Endothelial cell (in vitro differentiated cells): ENCODE data around the gene ZDHHC5. TPM values are rescaled to one million over a fixed set of nuclear protein-coding genes. Genes with fewer than 3 reads are reported as not detected.
A peak's percentile ranks its signal among the peaks of the same experiment; 100 is the strongest.
"Not testable (repeated sequence)": the region's sequence is repeated elsewhere in the genome, so short reads cannot be mapped to it uniquely, and the experiment has no call there.

Source experiments
- DNase-seq: peaks from one replicate; pipeline ENCODE4 v3.0.0; 2021; ENCODE audit warnings: low spot score
- H3K27ac Mint-ChIP-seq: one replicate; pipeline ENCODE4 v1.8.0; 2021; ENCODE audit warnings: mixed read lengths, inconsistent platforms; ENCODE audit not compliant: unreplicated experiment
- H3K27me3 Mint-ChIP-seq: one replicate; pipeline ENCODE4 v1.8.0; 2021; ENCODE audit warnings: mild to moderate bottlenecking, moderate library complexity, mixed read lengths, inconsistent platforms; ENCODE audit not compliant: unreplicated experiment
- H3K36me3 Mint-ChIP-seq: one replicate; pipeline ENCODE4 v1.8.0; 2021; ENCODE audit warnings: mild to moderate bottlenecking, low read depth, mixed read lengths, inconsistent platforms; ENCODE audit not compliant: unreplicated experiment
- H3K4me1 Mint-ChIP-seq: one replicate; pipeline ENCODE4 v1.8.0; 2021; ENCODE audit warnings: mild to moderate bottlenecking, mixed read lengths, inconsistent platforms; ENCODE audit not compliant: unreplicated experiment
- H3K4me3 Mint-ChIP-seq: one replicate; pipeline ENCODE4 v1.8.0; 2021; ENCODE audit warnings: mild to moderate bottlenecking, mixed read lengths, inconsistent platforms; ENCODE audit not compliant: unreplicated experiment
- H3K9me3 Mint-ChIP-seq: one replicate; pipeline ENCODE4 v1.8.0; 2021; ENCODE audit warnings: mixed read lengths, inconsistent platforms; ENCODE audit not compliant: unreplicated experiment
- total RNA-seq: library from RNA; stranded (reverse); fragmentation: NEBNext Ultra II Directional; extraction: Animal tissue kit (Norgen Biotek cat#: 25700); gene quantifications from one replicate; pipeline ENCODE4 v1.2.1, GENCODE V29; 2021; ENCODE audit not compliant: unreplicated experiment
- TF ChIP-seq, protein P1 (sequence below): fragments of 200-600 bp; sonication (generic); IDR thresholded peaks from one replicate; pipeline ENCODE4 v1.5.0; 2021; ENCODE audit warnings: antibody characterized with exemption; ENCODE audit not compliant: unreplicated experiment

Gene ZDHHC5
- total RNA-seq, 1 donor from 2014 or later = 78.3 TPM

GRCh38 chr11:57680552-57680874 lies 12.6 kb downstream of the ZDHHC5 start:
- Mint-ChIP-seq H3K27ac (no peak overlapping the region), H3K4me3 (no peak overlapping the region), H3K4me1 (peaks cover 6% of the 10 kb centered on the region), H3K36me3 (peaks cover 30% of the 10 kb centered on the region), H3K27me3 (no peaks in the 10 kb centered on the region), H3K9me3 (no peaks in the 10 kb centered on the region)
- DNase-seq = no peak
- TF ChIP-seq, protein P1, sequence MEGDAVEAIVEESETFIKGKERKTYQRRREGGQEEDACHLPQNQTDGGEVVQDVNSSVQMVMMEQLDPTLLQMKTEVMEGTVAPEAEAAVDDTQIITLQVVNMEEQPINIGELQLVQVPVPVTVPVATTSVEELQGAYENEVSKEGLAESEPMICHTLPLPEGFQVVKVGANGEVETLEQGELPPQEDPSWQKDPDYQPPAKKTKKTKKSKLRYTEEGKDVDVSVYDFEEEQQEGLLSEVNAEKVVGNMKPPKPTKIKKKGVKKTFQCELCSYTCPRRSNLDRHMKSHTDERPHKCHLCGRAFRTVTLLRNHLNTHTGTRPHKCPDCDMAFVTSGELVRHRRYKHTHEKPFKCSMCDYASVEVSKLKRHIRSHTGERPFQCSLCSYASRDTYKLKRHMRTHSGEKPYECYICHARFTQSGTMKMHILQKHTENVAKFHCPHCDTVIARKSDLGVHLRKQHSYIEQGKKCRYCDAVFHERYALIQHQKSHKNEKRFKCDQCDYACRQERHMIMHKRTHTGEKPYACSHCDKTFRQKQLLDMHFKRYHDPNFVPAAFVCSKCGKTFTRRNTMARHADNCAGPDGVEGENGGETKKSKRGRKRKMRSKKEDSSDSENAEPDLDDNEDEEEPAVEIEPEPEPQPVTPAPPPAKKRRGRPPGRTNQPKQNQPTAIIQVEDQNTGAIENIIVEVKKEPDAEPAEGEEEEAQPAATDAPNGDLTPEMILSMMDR = no peak

DNA sequence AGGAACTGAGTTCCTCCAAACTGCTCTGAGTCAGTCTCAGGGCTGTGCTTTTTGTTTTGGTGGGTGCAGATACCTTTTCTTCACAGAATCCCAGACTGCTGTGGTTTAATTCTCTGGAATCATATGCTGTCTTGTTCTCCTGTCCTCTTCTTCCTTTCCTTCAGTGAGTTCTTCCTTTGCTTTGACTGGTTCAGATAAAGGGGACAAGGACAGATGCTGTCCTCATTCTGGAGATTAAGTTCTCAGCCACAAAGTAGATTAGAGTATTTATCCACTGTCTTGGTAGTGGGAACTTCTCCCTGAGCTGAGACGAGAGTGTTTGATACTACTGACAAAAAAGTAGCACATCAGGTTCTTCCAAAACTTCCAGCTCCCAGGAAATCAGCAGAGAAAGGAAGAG lies 13.3 kb downstream of the ZDHHC5 start:
- H3K27ac Mint-ChIP-seq = no peak overlapping the region
- peaks cover 2% of the 10 kb centered on the region for H3K4me1 Mint-ChIP-seq

DNA sequence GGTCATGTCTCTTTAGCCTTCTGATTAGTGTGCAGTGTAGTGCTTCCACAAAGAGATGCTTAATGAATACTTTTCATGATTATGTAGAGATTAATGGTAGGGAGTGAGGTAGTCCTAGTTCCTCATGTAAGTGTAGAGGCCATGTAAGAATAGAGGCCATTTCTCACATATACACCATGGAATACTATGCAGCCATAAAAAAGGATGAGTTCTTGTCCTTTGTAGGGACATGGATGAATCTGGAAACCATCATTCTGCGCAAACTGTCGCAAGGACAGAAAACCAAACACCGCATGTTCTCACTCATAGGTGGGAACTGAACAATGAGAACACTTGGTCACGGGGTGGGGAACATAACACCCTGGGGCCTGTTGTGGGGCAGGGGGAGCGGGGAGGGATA lies 22.6 kb downstream of the ZDHHC5 start:
- not testable (repeated sequence) for H3K4me1 Mint-ChIP-seq, DNase-seq, H3K27ac Mint-ChIP-seq, H3K27me3 Mint-ChIP-seq, H3K9me3 Mint-ChIP-seq
- Mint-ChIP-seq H3K36me3 (peaks cover 36% of the 10 kb centered on the region), H3K4me3 (peak overlapping the region; percentile 33)

More for the DNA sequence above, 13.3 kb downstream of the ZDHHC5 start:
- H3K36me3 Mint-ChIP-seq = peaks cover 30% of the 10 kb centered on the region
- no peak for DNase-seq
- H3K27me3 Mint-ChIP-seq = no peaks in the 10 kb centered on the region
- H3K9me3 Mint-ChIP-seq = no peaks in the 10 kb centered on the region
- H3K4me3 Mint-ChIP-seq = no peak overlapping the region
- TF ChIP-seq, protein P1 = no peak

- peaks cover 41% of the 10 kb centered on the region for H3K36me3 Mint-ChIP-seq
- no peak overlapping the region for H3K4me3 Mint-ChIP-seq
- no peaks in the 10 kb centered on the region for H3K27me3 Mint-ChIP-seq
- TF ChIP-seq, protein P1 = no peak
- no peaks in the 10 kb centered on the region for H3K4me1 Mint-ChIP-seq
- DNase-seq = no peak
- no peak overlapping the region for H3K27ac Mint-ChIP-seq
- H3K9me3 Mint-ChIP-seq = no peaks in the 10 kb centered on the region
Measured at GRCh38 chr11:57698843-57699365, 31.0 kb downstream of the ZDHHC5 start.

DNA sequence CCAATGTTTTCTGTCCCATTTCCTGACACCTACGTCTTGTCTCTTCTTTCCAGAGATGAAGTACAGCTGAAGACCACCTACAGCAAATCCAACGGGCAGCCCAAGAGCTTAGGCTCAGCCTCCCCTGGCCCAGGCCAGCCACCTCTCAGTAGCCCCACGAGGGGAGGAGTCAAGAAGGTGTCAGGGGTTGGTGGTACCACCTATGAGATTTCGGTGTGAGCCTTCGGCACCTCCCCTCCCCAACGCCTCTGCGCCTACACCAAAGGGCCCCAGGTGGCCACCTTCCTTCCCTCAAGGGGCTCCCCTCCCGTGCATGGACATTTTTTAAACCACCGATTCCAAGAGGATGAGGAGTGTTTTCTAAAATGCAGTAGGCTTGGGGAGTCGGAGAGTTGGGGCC lies 31.9 kb downstream of the ZDHHC5 start:
- Mint-ChIP-seq H3K9me3 (no peaks in the 10 kb centered on the region), H3K36me3 (peaks cover 46% of the 10 kb centered on the region)

More for the DNA sequence above, 31.9 kb downstream of the ZDHHC5 start:
- Mint-ChIP-seq H3K4me1 (no peaks in the 10 kb centered on the region), H3K4me3 (no peak overlapping the region), H3K27ac (no peak overlapping the region), H3K27me3 (no peaks in the 10 kb centered on the region)
- DNase-seq = no peak
- TF ChIP-seq, protein P1 = no peak
